Testis (tissue), 3 donors: ENCODE results near the gene GCM1. TPM values are rescaled to one million over a fixed set of nuclear protein-coding genes. Genes with fewer than 3 reads are reported as not detected.

Source experiments
- DNase-seq: peaks from one replicate; pipeline ENCODE4 v3.0.0-alpha.2; 2019
- H3K27ac ChIP-seq, 2 donors: fragments of 200-600 bp; sonication (generic); one replicate each; pipeline ENCODE4 v1.5.1; 2019
- H3K27me3 ChIP-seq: fragments of 200-600 bp; sonication (generic); one replicate; pipeline ENCODE4 v1.5.1; 2019
- H3K36me3 ChIP-seq: fragments of 200-600 bp; sonication (generic); one replicate; pipeline ENCODE4 v1.5.1; 2017; ENCODE audit warnings: low read depth; ENCODE audit errors: missing control alignments
- H3K4me1 ChIP-seq: fragments of 200-600 bp; sonication (generic); one replicate; pipeline ENCODE4 v1.5.1; 2019
- H3K4me3 ChIP-seq, 2 donors: fragments of 200-600 bp; sonication (generic); one replicate each; pipeline ENCODE4 v1.5.1; 2017 to 2019
- H3K9me3 ChIP-seq: fragments of 200-600 bp; sonication (generic); one replicate; pipeline ENCODE4 v1.5.1; 2017
- CTCF ChIP-seq, 3 experiments: fragments of 450-650 bp in 2 of 3; fragments of 200-600 bp in 1 of 3; sonication (generic) in 1 of 3; IDR thresholded peaks; one replicate each; pipeline ENCODE4 v1.5.1; 2016 to 2019; ENCODE audit warnings: antibody characterized with exemption in 3 of 3, mild to moderate bottlenecking in 2 of 3, moderate library complexity in 1 of 3
- POLR2A ChIP-seq: fragments of 450-650 bp; IDR thresholded peaks from one replicate; pipeline ENCODE4 v1.6.1; 2017; ENCODE audit warnings: antibody characterized with exemption, mild to moderate bottlenecking, moderate library complexity
- WGBS, 2 donors: methylation state at CpG; one replicate each; pipeline ENCODE4 v1.1.5; 2018; 5-methylcytosine and 5-hydroxymethylcytosine counted together
- intact Hi-C: fragments of 100-400 bp; cut with DNase I; formaldehyde crosslinking; loops from one replicate; pipeline ENCODE4 v1.15.1; 2023; ENCODE audit warnings: low total_unique reads
- polyA plus RNA-seq: library from polyadenylated mRNA; stranded (reverse); fragments of 350-450 nt; fragmentation: Illumina TruSeq; extraction: RNeasy Lipid Tissue Mini Kit (QIAGEN cat#74804); gene quantifications from one replicate; pipeline ENCODE4 v1.2.3, GENCODE V29; 2014; ENCODE audit warnings: low read depth, low replicate concordance; ENCODE audit not compliant: insufficient read depth
- total RNA-seq, 2 donors: library from RNA; depleted of rRNA; stranded (reverse); fragments of >200 nt; gene quantifications; one replicate each; pipeline ENCODE4 v1.2.3, GENCODE V29; 2016

GCM1 gene
- total and polyA plus RNA-seq, 3 donors from 2014 or later: 0.47 to 0.90 (median 0.68) TPM

GRCh38 chr6:53133961-53134360, 14.7 kb downstream of the GCM1 start:
- Histone ChIP-seq H3K27ac (no peak overlapping the region), H3K9me3 (no peaks in the 10 kb centered on the region), H3K4me1 (no peaks in the 10 kb centered on the region), H3K27me3 (no peaks in the 10 kb centered on the region), H3K36me3 (no peaks in the 10 kb centered on the region), H3K4me3 (no peak overlapping the region)
- no peak for DNase-seq
- intact Hi-C loops: no loop called here
- 75 to 84% methylated on average over 16 of the region's 16 CpGs for WGBS, 2 donors
- TF ChIP-seq CTCF (IDR thresholded peaks at IDR 0.05) (no peak), POLR2A (no peak)

GRCh38 chr6:53130569-53131290, 17.9 kb downstream of the GCM1 start:
- WGBS, 2 donors: 84 to 85% methylated on average over 6 of the region's 6 CpGs
- H3K9me3 ChIP-seq: no peaks in the 10 kb centered on the region
- no peak overlapping the region for H3K4me3 ChIP-seq
- intact Hi-C loops: no loop called here
- DNase-seq: no peak
- H3K4me1 ChIP-seq: no peaks in the 10 kb centered on the region
- no peaks in the 10 kb centered on the region for H3K36me3 ChIP-seq
- no peak for TF ChIP-seq CTCF (IDR thresholded peaks at IDR 0.05)
- TF ChIP-seq POLR2A: no peak
- H3K27me3 ChIP-seq: no peaks in the 10 kb centered on the region
- no peak overlapping the region for H3K27ac ChIP-seq

GRCh38 chr6:53128842-53129241, 19.8 kb downstream of the GCM1 start:
- H3K4me3 ChIP-seq: no peak overlapping the region
- H3K9me3 ChIP-seq: no peaks in the 10 kb centered on the region

GRCh38 chr6:53125276-53125675, 23.4 kb downstream of the GCM1 start:
- WGBS, 2 donors: 93 to 96% methylated on average over 4 of the region's 4 CpGs
- intact Hi-C loops: no loop called here

More at GRCh38 chr6:53128842-53129241, 19.8 kb downstream of the GCM1 start:
- WGBS, 2 donors: 94 to 97% methylated on average over 5 of the region's 5 CpGs
- DNase-seq: no peak
- Histone ChIP-seq H3K4me1 (no peaks in the 10 kb centered on the region), H3K27ac (no peak overlapping the region), H3K27me3 (no peaks in the 10 kb centered on the region), H3K36me3 (no peaks in the 10 kb centered on the region)
- no peak for TF ChIP-seq POLR2A
- intact Hi-C loops: no loop called here

More at GRCh38 chr6:53125276-53125675, 23.4 kb downstream of the GCM1 start:
- Histone ChIP-seq H3K36me3 (no peaks in the 10 kb centered on the region), H3K27ac (no peak overlapping the region), H3K9me3 (no peaks in the 10 kb centered on the region), H3K4me1 (no peaks in the 10 kb centered on the region), H3K4me3 (no peak overlapping the region), H3K27me3 (no peaks in the 10 kb centered on the region)
- DNase-seq: no peak
- no peak for TF ChIP-seq CTCF (IDR thresholded peaks at IDR 0.05)
- TF ChIP-seq POLR2A: no peak
